H1 (cell line): ENCODE measurements around the gene VWA7. TPM values are rescaled to one million over a fixed set of nuclear protein-coding genes. Genes with fewer than 3 reads are reported as not detected.

Source experiments
- EP300 ChIP-seq, 2 experiments: IDR thresholded peaks; 1 replicate in 1 of 2; 2 replicates in 1 of 2; pipeline ENCODE4 v1.6.1; 2011 to 2012; ENCODE audit warnings: low read depth in 2 of 2, low read length in 2 of 2, mild to moderate bottlenecking in 2 of 2, borderline replicate concordance in 1 of 2, inconsistent platforms in 1 of 2, moderate library complexity in 1 of 2
- EZH2 ChIP-seq: fragments of 200-600 bp; sonication (generic); IDR thresholded peaks from 2 replicates; pipeline ENCODE4 v1.7.1; 2012; ENCODE audit warnings: low read depth, mild to moderate bottlenecking, moderate library complexity, low read length, inconsistent platforms; ENCODE audit not compliant: severe bottlenecking
- SUZ12 ChIP-seq: fragments of 200-600 bp; sonication (generic); IDR thresholded peaks from 2 replicates; pipeline ENCODE4 v1.6.1; 2012; ENCODE audit warnings: mild to moderate bottlenecking, inconsistent platforms, low read length, moderate library complexity, mixed read lengths
- polyA plus RNA-seq, 7 experiments: library from polyadenylated mRNA; depleted of rRNA in 3 of 7; stranded (reverse) in 5 of 7; unstranded in 2 of 7; fragments of >200 nt in 5 of 7; fragments of 200-250 nt in 2 of 7; gene quantifications; 1 replicate in 5 of 7; 2 replicates in 1 of 7; 4 replicates in 1 of 7; pipeline versions ENCODE4 v1.2.1 to v1.2.3, GENCODE V29; 2011 to 2013; ENCODE audit warnings: missing spikeins in 2 of 7, mixed read lengths in 2 of 7
- total RNA-seq: library from RNA; stranded (reverse); fragmentation: NEBNext Ultra II Directional; extraction: Animal tissue kit (Norgen Biotek cat#: 25700); gene quantifications from 2 replicates; pipeline ENCODE4 v1.2.1, GENCODE V29; 2021

Gene VWA7
- total and polyA plus RNA-seq, 2 of the 8 experiments (the other 6 are each of a cell fraction or from before 2014, with no cell fraction given): 0.82 to 2.1 TPM

DNA sequence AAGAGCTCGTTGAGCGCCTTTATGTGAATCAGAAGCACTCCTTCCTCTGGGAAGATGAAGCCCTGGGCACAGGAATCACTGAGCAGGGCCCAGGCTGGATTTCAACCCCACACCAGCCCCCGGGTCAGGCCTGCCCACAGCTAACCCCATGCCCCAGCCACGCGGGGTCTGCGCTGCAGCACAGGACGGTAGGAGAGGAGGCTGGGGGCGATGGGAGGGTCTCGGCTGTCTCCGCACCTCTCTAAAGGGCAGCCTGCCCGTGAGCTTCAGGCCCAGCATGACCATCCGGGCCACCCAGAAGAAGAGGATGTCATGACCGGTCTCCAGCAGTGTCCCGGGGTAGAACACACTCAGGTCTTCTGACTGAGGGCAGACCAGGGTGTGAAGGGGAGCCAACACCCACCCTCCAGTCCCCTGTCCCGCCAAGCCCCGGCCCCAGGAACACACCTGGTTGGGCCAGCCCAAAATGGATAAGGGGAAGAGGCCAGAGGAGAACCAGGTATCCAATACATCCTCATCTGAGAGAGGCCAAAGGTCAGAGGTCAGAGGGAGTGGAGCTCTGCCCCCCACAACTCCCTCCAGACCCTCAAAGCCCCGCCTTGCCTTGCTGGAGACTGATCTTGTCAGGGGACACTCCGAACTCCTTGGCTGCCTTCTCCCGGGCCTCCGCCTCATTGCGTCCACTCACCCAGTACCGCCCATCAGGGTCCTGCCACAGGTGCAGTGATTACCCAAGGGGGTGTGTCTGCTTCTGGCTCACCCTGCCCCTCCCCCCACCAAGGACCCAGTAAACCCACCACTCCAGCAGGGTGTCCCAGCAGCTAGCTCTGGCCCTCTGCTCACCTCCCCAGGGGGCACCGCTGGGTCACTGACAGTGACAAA is 4.4 kb upstream of the VWA7 start (continued):
- TF ChIP-seq SUZ12 (no peak), EZH2 (no peak), EP300 (IDR thresholded peaks at IDR 0.05; ENCODE audit: borderline replicate concordance in 1 of 2, low read depth in 2 of 2, low read length in 2 of 2) (no peak)
